M059J (cell line): ENCODE measurements around the gene SYT2. TPM values are rescaled to one million over a fixed set of nuclear protein-coding genes. Genes with fewer than 3 reads are reported as not detected.
"Not testable (repeated sequence)": the region's sequence is repeated elsewhere in the genome, so short reads cannot be mapped to it uniquely, and the experiment has no call there.

Experiments used
- DNase-seq: peaks from one replicate; pipeline ENCODE4 v3.0.0-alpha.2; 2012; ENCODE audit warnings: low read depth
- total RNA-seq: library from RNA; depleted of rRNA; stranded (reverse); fragments of >200 nt; shearing (Covaris generic); gene quantifications from 2 replicates; pipeline ENCODE4 v1.2.3, GENCODE V29; 2014; rRNA removed

Gene SYT2
- total RNA-seq, 1 experiment from 2014 or later = not detected

DNA sequence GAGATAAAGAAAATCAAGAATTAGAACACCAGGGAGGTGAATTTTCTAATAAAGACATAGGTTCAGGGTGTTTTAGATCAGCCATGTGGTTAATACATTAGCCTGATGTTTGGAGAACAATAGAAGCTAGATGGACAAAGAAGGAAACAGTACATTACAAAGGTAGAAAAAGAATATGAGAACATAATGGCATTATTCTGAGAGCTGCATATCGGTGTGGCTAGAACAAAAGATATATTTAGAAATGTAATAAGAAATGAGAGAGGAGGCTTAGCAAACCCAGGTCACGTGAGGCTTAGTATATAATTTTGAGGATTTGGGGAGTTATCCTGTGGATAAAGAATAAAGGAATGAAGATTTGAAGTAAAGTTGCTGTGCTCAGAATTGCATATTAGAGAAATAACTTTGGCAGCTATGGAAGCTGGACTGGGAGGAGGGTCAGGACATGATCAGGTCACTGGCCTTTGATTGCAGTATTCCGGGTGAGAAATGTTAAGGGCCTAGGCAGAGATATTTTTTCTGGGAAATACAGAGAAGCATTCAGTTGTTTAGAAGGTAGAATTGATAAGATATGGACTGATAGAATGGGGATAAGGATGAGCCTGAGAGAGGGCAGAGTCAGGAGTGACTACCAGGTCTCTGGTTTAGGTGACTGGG is 164.5 kb downstream of the SYT2 start:
- DNase-seq = not testable (repeated sequence)

DNA sequence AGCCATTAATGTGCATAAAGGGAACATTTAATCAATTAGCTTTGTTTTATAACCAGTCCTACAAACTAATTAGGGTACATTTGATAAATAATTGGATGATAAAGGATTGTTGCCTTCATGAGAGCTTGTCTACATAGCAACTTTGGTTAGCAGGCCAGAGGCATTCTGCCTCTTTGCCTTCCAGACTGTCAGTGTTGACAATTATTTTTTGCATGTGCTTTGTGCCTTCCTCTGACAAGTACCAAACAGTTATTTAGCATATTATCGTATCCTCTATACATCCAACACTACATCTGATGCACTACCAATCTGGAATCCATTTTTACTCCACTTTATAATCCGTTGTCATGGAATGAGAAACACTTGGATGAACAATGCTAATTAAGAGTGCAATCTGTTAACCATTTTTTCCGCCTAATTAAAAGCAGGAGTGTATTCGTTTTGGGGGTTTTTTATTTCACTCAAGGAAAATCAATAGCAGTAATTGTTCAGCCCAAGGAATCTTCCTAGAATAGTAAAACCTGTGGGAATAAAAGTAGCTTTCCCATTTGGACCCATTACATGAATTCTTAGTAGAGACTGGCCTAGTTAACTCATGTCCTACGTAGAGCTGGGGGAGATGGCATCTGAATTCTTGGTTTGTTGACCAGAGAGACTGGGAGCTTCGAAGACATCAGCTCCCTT is 165.3 kb downstream of the SYT2 start:
- not testable (repeated sequence) for DNase-seq

DNA sequence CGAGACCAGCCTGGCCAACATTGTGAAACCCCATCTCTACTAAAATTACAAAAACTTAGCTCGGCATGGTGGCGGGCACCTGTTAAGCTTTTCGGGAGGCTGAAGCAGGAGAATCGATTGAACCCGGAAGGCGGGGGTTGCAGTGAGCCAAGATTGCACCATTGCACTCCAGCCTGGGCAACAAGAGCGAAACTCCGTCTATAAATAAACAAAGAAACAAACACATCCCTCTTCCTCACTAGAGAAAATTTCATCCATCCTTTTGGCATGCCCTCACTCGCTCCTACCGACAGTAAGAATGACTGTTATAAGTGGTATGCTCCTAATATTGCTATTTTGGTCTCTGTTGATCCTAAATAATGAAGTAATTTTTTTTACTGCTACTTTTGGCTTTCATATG is 166.7 kb downstream of the SYT2 start:
- not testable (repeated sequence) for DNase-seq

DNA sequence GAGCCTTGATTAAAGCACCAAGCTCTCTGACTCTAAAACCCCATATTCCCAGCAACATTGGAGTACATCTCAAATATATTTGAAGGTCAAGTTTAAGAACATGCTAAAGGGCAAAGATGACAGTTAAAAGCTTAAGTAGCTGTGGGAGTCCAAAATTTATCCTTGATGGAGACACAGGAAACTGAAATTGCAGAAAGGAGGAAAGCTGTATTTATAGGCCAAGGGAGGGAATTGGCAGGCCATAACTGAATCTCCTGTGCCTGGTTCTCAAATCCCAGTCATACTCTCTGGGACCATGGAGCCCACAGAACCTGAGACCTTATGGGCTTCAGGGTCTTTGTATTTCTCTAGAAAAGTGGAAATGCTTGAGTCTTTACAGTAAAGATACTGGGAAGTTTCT is 167.8 kb downstream of the SYT2 start:
- not testable (repeated sequence) for DNase-seq

DNA sequence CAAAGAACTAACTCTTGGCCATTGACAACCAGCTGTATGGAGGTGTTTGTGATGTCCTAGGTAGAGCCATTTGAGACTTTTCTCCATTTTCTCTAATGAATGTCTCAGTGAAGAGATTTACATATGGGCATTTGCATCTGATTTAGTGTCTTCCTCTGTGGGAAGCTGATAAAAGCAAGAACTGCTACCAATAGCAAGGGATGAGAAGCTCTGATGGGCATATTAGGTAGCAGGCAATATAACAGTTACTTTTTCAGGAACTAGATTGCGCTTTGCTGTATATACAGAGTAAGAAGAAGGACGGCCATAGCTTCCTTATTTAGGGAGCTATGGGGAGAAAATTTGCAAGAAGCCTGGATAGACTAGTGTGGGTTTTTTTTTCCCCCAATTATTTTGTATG is 169.4 kb downstream of the SYT2 start:
- not testable (repeated sequence) for DNase-seq

Other genes with a start within 250 kb of the SYT2 start
- gene KDM5B, start 98.0 kb upstream of the SYT2 start, total RNA-seq = 47.0 and 61.0 TPM in 2 replicates
- gene PCAT6, start 100.5 kb upstream of the SYT2 start, total RNA-seq = 0.69 TPM in 1 of 2 replicates, not detected in the other
- gene RABIF, start 178.7 kb upstream of the SYT2 start, total RNA-seq = 10.0 and 11.7 TPM in 2 replicates
- gene KLHL12, start 216.8 kb upstream of the SYT2 start, total RNA-seq = 26.3 and 26.4 TPM in 2 replicates
- gene ADIPOR1, start 247.9 kb upstream of the SYT2 start, total RNA-seq = 149 and 150 TPM in 2 replicates